Central memory CD8-positive, alpha-beta T cell (primary cell): ENCODE measurements around the gene CD163L1.
A peak's percentile ranks its signal among the peaks of the same experiment; 100 is the strongest.

ENCODE experiments used
- ATAC-seq: fragments of 150-1000 bp; cut with Tn5 transposase; replicated peaks from 2 replicates; pipeline ENCODE4 v1.10.0; 2022; ENCODE audit warnings: mild to moderate bottlenecking, moderate FRiP score, moderate number of reproducible peaks; ENCODE audit not compliant: poor library complexity, severe bottlenecking; ENCODE audit errors: extremely low read depth
- DNase-seq, 2 donors: peaks; one replicate each; pipeline ENCODE4 v3.0.0; 2021; ENCODE audit warnings: low spot score in 2 of 2
- H3K27ac Mint-ChIP-seq: one replicate; pipeline ENCODE4 v1.8.0; 2022; ENCODE audit warnings: low read depth, mild to moderate bottlenecking, moderate library complexity, mixed read lengths
- H3K27me3 Mint-ChIP-seq: one replicate; pipeline ENCODE4 v1.8.0; 2022; ENCODE audit warnings: mixed read lengths
- H3K36me3 Mint-ChIP-seq: one replicate; pipeline ENCODE4 v1.8.0; 2022; ENCODE audit warnings: mild to moderate bottlenecking, moderate library complexity, mixed read lengths; ENCODE audit not compliant: insufficient read depth
- H3K4me1 Mint-ChIP-seq: one replicate; pipeline ENCODE4 v1.8.0; 2022; ENCODE audit warnings: mixed read lengths
- H3K4me3 Mint-ChIP-seq: one replicate; pipeline ENCODE4 v1.8.0; 2022; ENCODE audit warnings: mild to moderate bottlenecking, moderate library complexity, mixed read lengths
- H3K9me3 Mint-ChIP-seq: one replicate; pipeline ENCODE4 v1.8.0; 2022; ENCODE audit warnings: mixed read lengths

CD163L1 gene

GRCh38 chr12:7444076-7444475 is at the start of gene CD163L1:
CD163L1 (minus strand) TSS chr12:7444153; CDS start chr12:7444127, 26 bp downstream.
- Mint-ChIP-seq H3K9me3 (no peaks in the 10 kb centered on the region), H3K4me1 (no peaks in the 10 kb centered on the region), H3K4me3 (no peak within 1 kb of the TSS), H3K36me3 (no peaks in the 10 kb centered on the region), H3K27me3 (peaks cover 56% of the 10 kb centered on the region), H3K27ac (no peak within 1 kb of the TSS)
- ATAC-seq = no peak
- DNase-seq = no peak

- Mint-ChIP-seq H3K36me3 (no peaks in the 10 kb centered on the region), H3K27ac (no peak overlapping the region), H3K27me3 (peaks cover 72% of the 10 kb centered on the region), H3K9me3 (no peaks in the 10 kb centered on the region), H3K4me3 (no peak overlapping the region), H3K4me1 (no peaks in the 10 kb centered on the region)
- DNase-seq (no peak), ATAC-seq (no peak)
These were observed 49.1 kb upstream of the CD163L1 start for GRCh38 chr12:7493006-7493405.

- no peaks in the 10 kb centered on the region for H3K36me3 Mint-ChIP-seq
- H3K27ac Mint-ChIP-seq = no peak overlapping the region
These were observed 42.6 kb upstream of the CD163L1 start for GRCh38 chr12:7486512-7486911.

GRCh38 chr12:7485095-7485494 is 41.1 kb upstream of the CD163L1 start:
- Mint-ChIP-seq H3K4me1 (no peaks in the 10 kb centered on the region), H3K36me3 (no peaks in the 10 kb centered on the region), H3K27me3 (peaks cover 60% of the 10 kb centered on the region), H3K4me3 (no peak overlapping the region), H3K9me3 (no peaks in the 10 kb centered on the region), H3K27ac (no peak overlapping the region)
- ATAC-seq (no peak), DNase-seq (no peak)

More at GRCh38 chr12:7486512-7486911, 42.6 kb upstream of the CD163L1 start:
- no peaks in the 10 kb centered on the region for H3K4me1 Mint-ChIP-seq
- no peaks in the 10 kb centered on the region for H3K9me3 Mint-ChIP-seq
- DNase-seq = no peak
- ATAC-seq = no peak
- no peak overlapping the region for H3K4me3 Mint-ChIP-seq
- H3K27me3 Mint-ChIP-seq = peaks cover 69% of the 10 kb centered on the region

- Mint-ChIP-seq H3K27me3 (peaks cover 63% of the 10 kb centered on the region), H3K4me3 (no peak overlapping the region), H3K4me1 (no peaks in the 10 kb centered on the region), H3K9me3 (no peaks in the 10 kb centered on the region), H3K36me3 (no peaks in the 10 kb centered on the region), H3K27ac (no peak overlapping the region)
- DNase-seq (no peak), ATAC-seq (no peak)
These were observed 39.4 kb upstream of the CD163L1 start for GRCh38 chr12:7483343-7483742.

- no peak for ATAC-seq
- no peak overlapping the region for H3K4me3 Mint-ChIP-seq
- H3K4me1 Mint-ChIP-seq = no peaks in the 10 kb centered on the region
These were observed 35.8 kb upstream of the CD163L1 start for GRCh38 chr12:7479771-7480170.

GRCh38 chr12:7472060-7472459 is 28.1 kb upstream of the CD163L1 start:
- Mint-ChIP-seq H3K4me1 (no peaks in the 10 kb centered on the region), H3K4me3 (no peak overlapping the region), H3K27me3 (peaks cover 64% of the 10 kb centered on the region), H3K27ac (no peak overlapping the region), H3K36me3 (no peaks in the 10 kb centered on the region), H3K9me3 (peaks cover 6% of the 10 kb centered on the region)
- no peak for DNase-seq
- ATAC-seq = no peak

More at GRCh38 chr12:7479771-7480170, 35.8 kb upstream of the CD163L1 start:
- Mint-ChIP-seq H3K27ac (no peak overlapping the region), H3K36me3 (no peaks in the 10 kb centered on the region), H3K9me3 (peaks cover under 1% of the 10 kb centered on the region), H3K27me3 (peaks cover 57% of the 10 kb centered on the region)
- no peak for DNase-seq

GRCh38 chr12:7460375-7461259 is 16.7 kb upstream of the CD163L1 start:
- ATAC-seq (peak; percentile 56), DNase-seq (peak in 1 of 2 donors; percentile 36)
- H3K27me3 Mint-ChIP-seq = peaks cover 32% of the 10 kb centered on the region
- no peak overlapping the region for H3K27ac Mint-ChIP-seq
- no peaks in the 10 kb centered on the region for H3K9me3 Mint-ChIP-seq
- H3K4me3 Mint-ChIP-seq = no peak overlapping the region
- H3K4me1 Mint-ChIP-seq = no peaks in the 10 kb centered on the region
- no peaks in the 10 kb centered on the region for H3K36me3 Mint-ChIP-seq

GRCh38 chr12:7459973-7460372 is 16.0 kb upstream of the CD163L1 start:
- no peaks in the 10 kb centered on the region for H3K9me3 Mint-ChIP-seq

GRCh38 chr12:7451756-7452155 is 7.8 kb upstream of the CD163L1 start:
- H3K9me3 Mint-ChIP-seq = peaks cover 5% of the 10 kb centered on the region
- ATAC-seq = no peak
- H3K27ac Mint-ChIP-seq = no peak overlapping the region
- no peak for DNase-seq
- no peak overlapping the region for H3K4me3 Mint-ChIP-seq
- peaks cover 39% of the 10 kb centered on the region for H3K27me3 Mint-ChIP-seq
- no peaks in the 10 kb centered on the region for H3K4me1 Mint-ChIP-seq
- H3K36me3 Mint-ChIP-seq = peaks cover 2% of the 10 kb centered on the region

More at GRCh38 chr12:7459973-7460372, 16.0 kb upstream of the CD163L1 start:
- ATAC-seq (no peak), DNase-seq (no peak)
- Mint-ChIP-seq H3K27ac (no peak overlapping the region), H3K4me1 (no peaks in the 10 kb centered on the region), H3K4me3 (no peak overlapping the region), H3K36me3 (no peaks in the 10 kb centered on the region), H3K27me3 (peaks cover 26% of the 10 kb centered on the region)

- H3K36me3 Mint-ChIP-seq = peaks cover 2% of the 10 kb centered on the region
- no peak overlapping the region for H3K27ac Mint-ChIP-seq
- peaks cover 39% of the 10 kb centered on the region for H3K27me3 Mint-ChIP-seq
- DNase-seq (no peak), ATAC-seq (no peak)
- peaks cover 5% of the 10 kb centered on the region for H3K9me3 Mint-ChIP-seq
- no peaks in the 10 kb centered on the region for H3K4me1 Mint-ChIP-seq
- H3K4me3 Mint-ChIP-seq = no peak overlapping the region
These were observed 6.7 kb upstream of the CD163L1 start for GRCh38 chr12:7450667-7451066.

GRCh38 chr12:7448099-7448498 is 4.1 kb upstream of the CD163L1 start:
- no peak for ATAC-seq
- no peaks in the 10 kb centered on the region for H3K9me3 Mint-ChIP-seq
- H3K27ac Mint-ChIP-seq = no peak overlapping the region
- DNase-seq = no peak
- no peak overlapping the region for H3K4me3 Mint-ChIP-seq
- peaks cover 32% of the 10 kb centered on the region for H3K27me3 Mint-ChIP-seq
- H3K4me1 Mint-ChIP-seq = no peaks in the 10 kb centered on the region
- H3K36me3 Mint-ChIP-seq = no peaks in the 10 kb centered on the region

- no peaks in the 10 kb centered on the region for H3K4me1 Mint-ChIP-seq
- H3K4me3 Mint-ChIP-seq = no peak overlapping the region
- peaks cover 51% of the 10 kb centered on the region for H3K27me3 Mint-ChIP-seq
- no peak overlapping the region for H3K27ac Mint-ChIP-seq
- DNase-seq (no peak), ATAC-seq (no peak)
- H3K9me3 Mint-ChIP-seq = no peaks in the 10 kb centered on the region
- H3K36me3 Mint-ChIP-seq = no peaks in the 10 kb centered on the region
These were observed 584 bp upstream of the CD163L1 start for GRCh38 chr12:7444537-7444936.
